IMR-90 (cell line): ENCODE results near the gene H3-3A. TPM values are rescaled to one million over a fixed set of nuclear protein-coding genes. Genes with fewer than 3 reads are reported as not detected.
A peak's percentile ranks its signal among the peaks of the same experiment; 100 is the strongest.

ENCODE experiments used
- ATAC-seq: fragments of 200-7000 bp; cut with Tn5 transposase; 2 replicates; pipeline ENCODE4 v1.9.1; 2020; ENCODE audit warnings: low read depth, mild to moderate bottlenecking, moderate library complexity
- BruUV-seq: library from RNA; stranded (reverse); fragments of 400-500 nt; replicated peaks from 2 replicates; lab custom pipeline; 2021; lab: Mats Ljungman, UMichigan
- CTCF ChIA-PET: fragments of 300-600 bp; formaldehyde crosslinking; extraction: SDS; loops from one replicate; lab custom pipeline; 2021; ENCODE audit warnings: antibody characterized with exemption; lab: Yijun Ruan, JAX
- POLR2A ChIA-PET: fragments of 300-600 bp; sonication (Branson Sonifier 250); formaldehyde crosslinking; loops from one replicate; lab custom pipeline; 2022; ENCODE audit warnings: antibody characterized with exemption; ENCODE audit not compliant: unreplicated experiment; lab: Charles Lee
- DNase-seq: peaks from one replicate; pipeline ENCODE4 v3.0.0; 2013
- H2AFZ ChIP-seq: replicated peaks from 2 replicates; pipeline ENCODE3; 2013; ENCODE audit warnings: low read length, mild to moderate bottlenecking; ENCODE audit not compliant: poor library complexity
- H2AK5ac ChIP-seq: 2 replicates; pipeline ENCODE4 v1.6.1; 2013; ENCODE audit warnings: low read depth, low read length, inconsistent platforms
- H2AK9ac ChIP-seq: replicated peaks from 2 replicates; pipeline ENCODE3; 2013; ENCODE audit warnings: mild to moderate bottlenecking, low read depth, low read length, moderate library complexity; ENCODE audit not compliant: poor library complexity
- H2BK120ac ChIP-seq: 2 replicates; pipeline ENCODE4 v1.6.1; 2013; ENCODE audit warnings: low read depth, low read length, inconsistent platforms
- H2BK15ac ChIP-seq: 3 replicates; pipeline ENCODE4 v1.6.1; 2013; ENCODE audit warnings: low read depth, low read length, inconsistent platforms
- H2BK20ac ChIP-seq: 2 replicates; pipeline ENCODE4 v1.6.1; 2013; ENCODE audit warnings: low read depth, mild to moderate bottlenecking, inconsistent platforms, low read length, moderate library complexity
- H2BK5ac ChIP-seq: 2 replicates; pipeline ENCODE4 v1.6.1; 2013; ENCODE audit warnings: mild to moderate bottlenecking, low read depth, low read length, inconsistent platforms; ENCODE audit not compliant: poor library complexity, severe bottlenecking
- H3K14ac ChIP-seq: replicated peaks from 2 replicates; pipeline ENCODE4 v1.6.1; 2013; ENCODE audit warnings: low read depth, low read length, inconsistent platforms
- H3K18ac ChIP-seq: 2 replicates; pipeline ENCODE4 v1.6.1; 2013; ENCODE audit warnings: low read depth, low read length, control low read depth
- H3K23ac ChIP-seq: 2 replicates; pipeline ENCODE4 v1.6.1; 2013; ENCODE audit warnings: low read depth, low read length, inconsistent platforms
- H3K27ac ChIP-seq: 2 replicates; pipeline ENCODE4 v1.5.1; 2013; ENCODE audit warnings: mild to moderate bottlenecking, control low read depth, low read length; ENCODE audit not compliant: insufficient read depth
- H3K27me3 ChIP-seq: 2 replicates; pipeline ENCODE4 v1.6.1; 2013; ENCODE audit warnings: low read length; ENCODE audit not compliant: control insufficient read depth, insufficient read depth
- H3K36me3 ChIP-seq: 2 replicates; pipeline ENCODE4 v1.6.1; 2013; ENCODE audit warnings: low read length, mixed read lengths; ENCODE audit not compliant: control insufficient read depth, insufficient read depth
- H3K4ac ChIP-seq: 2 replicates; pipeline ENCODE4 v1.6.1; 2013; ENCODE audit warnings: low read depth, low read length, inconsistent platforms
- H3K4me1 ChIP-seq: 2 replicates; pipeline ENCODE4 v1.6.1; 2013; ENCODE audit warnings: low read length, mixed read lengths; ENCODE audit not compliant: control insufficient read depth, insufficient read depth
- H3K4me2 ChIP-seq: 2 replicates; pipeline ENCODE4 v1.6.1; 2013; ENCODE audit warnings: low read depth, mild to moderate bottlenecking, control low read depth, low read length, moderate library complexity
- H3K4me3 ChIP-seq: 2 replicates; pipeline ENCODE4 v1.5.1; 2013; ENCODE audit warnings: low read depth, mild to moderate bottlenecking, control low read depth, low read length, moderate library complexity; ENCODE audit not compliant: insufficient read depth
- H3K56ac ChIP-seq: 2 replicates; pipeline ENCODE4 v1.6.1; 2013; ENCODE audit warnings: low read length, inconsistent platforms; ENCODE audit not compliant: insufficient read depth; ENCODE audit errors: extremely low read depth
- H3K79me1 ChIP-seq, 2 experiments: 2 replicates each; pipeline ENCODE4 v1.6.1; 2013; ENCODE audit warnings: low read length in 2 of 2, inconsistent platforms in 1 of 2, low read depth in 1 of 2
- H3K9ac ChIP-seq: 2 replicates; pipeline ENCODE4 v1.6.1; 2013; ENCODE audit warnings: low read depth, low read length, control low read depth
- H3K9me1 ChIP-seq: 2 replicates; pipeline ENCODE4 v1.6.1; 2013; ENCODE audit warnings: low read length, inconsistent platforms; ENCODE audit not compliant: insufficient read depth
- H3K9me3 ChIP-seq: 2 replicates; pipeline ENCODE4 v1.6.1; 2013; ENCODE audit warnings: low read length; ENCODE audit not compliant: control insufficient read depth, insufficient read depth
- H4K20me1 ChIP-seq: 2 replicates; pipeline ENCODE4 v1.6.1; 2013; ENCODE audit warnings: low read length, inconsistent platforms; ENCODE audit not compliant: insufficient read depth
- H4K5ac ChIP-seq: 2 replicates; pipeline ENCODE4 v1.6.1; 2013; ENCODE audit warnings: mild to moderate bottlenecking, low read depth, low read length, control low read depth
- H4K8ac ChIP-seq, 2 experiments: 2 replicates each; pipeline ENCODE4 v1.6.1; 2013; ENCODE audit warnings: low read depth in 2 of 2, low read length in 2 of 2, control low read depth in 1 of 2, inconsistent platforms in 1 of 2
- H4K91ac ChIP-seq: 2 replicates; pipeline ENCODE4 v1.6.1; 2013; ENCODE audit warnings: low read depth, low read length, inconsistent platforms; ENCODE audit not compliant: insufficient read depth
- ELK1 ChIP-seq: fragments of 150-350 bp; IDR thresholded peaks from 2 replicates; pipeline ENCODE4 v1.6.1; 2016; ENCODE audit warnings: low read depth, mild to moderate bottlenecking, low read length, moderate library complexity, borderline replicate concordance
- FOS ChIP-seq: fragments of 150-350 bp; IDR thresholded peaks from 2 replicates; pipeline ENCODE4 v1.6.1; 2016; ENCODE audit warnings: low read depth, low read length
- MAZ ChIP-seq: IDR thresholded peaks from 2 replicates; pipeline ENCODE4 v1.6.1; 2012; ENCODE audit warnings: low read depth, mild to moderate bottlenecking, low read length, improper control_type of control experiment, moderate library complexity, borderline replicate concordance
- MXI1 ChIP-seq: IDR thresholded peaks from 2 replicates; pipeline ENCODE4 v1.6.1; 2012; ENCODE audit warnings: low read depth, mild to moderate bottlenecking, low read length, moderate library complexity, borderline replicate concordance
- SMC3 ChIP-seq: fragments of 150-350 bp; IDR thresholded peaks from 2 replicates; pipeline ENCODE4 v1.6.1; 2016; ENCODE audit warnings: low read depth, mild to moderate bottlenecking, antibody characterized with exemption, low read length, moderate library complexity
- WGBS, 2 experiments: methylation state at CpG; one replicate each; pipeline versions ENCODE4 v1.1.5 to v1.1.7; 2013; ENCODE audit warnings: missing lambda C conversion rate in 2 of 2; ENCODE audit not compliant: insufficient read length in 1 of 2; ENCODE audit errors: extremely low coverage in 2 of 2; 5-methylcytosine and 5-hydroxymethylcytosine counted together
- dilution Hi-C: fragments of 300-500 bp; cut with HindIII; formaldehyde crosslinking; loops from one replicate; pipeline ENCODE4 v1.14.3; 2018; ENCODE audit warnings: low sequenced_read_pairs; ENCODE audit not compliant: unreplicated experiment
- in situ Hi-C: fragments of 300-500 bp; cut with MboI; formaldehyde crosslinking; loops from 3 replicates; pipeline ENCODE4 v1.14.3; 2019; ENCODE audit warnings: low sequenced_read_pairs, inconsistent platforms, mixed read lengths
- intact Hi-C: fragments of 100-400 bp; cut with micrococcal nuclease; formaldehyde crosslinking; loops from 2 replicates; pipeline ENCODE4 v1.10.0; 2022
- polyA plus RNA-seq, 3 experiments: library from polyadenylated mRNA; depleted of rRNA; stranded (reverse); fragments of >200 nt; gene quantifications; 2 replicates each; pipeline ENCODE4 v1.2.3, GENCODE V29; 2012; ENCODE audit warnings: low replicate concordance in 1 of 3
- total RNA-seq: library from RNA; depleted of rRNA; stranded (reverse); fragments of >200 nt; gene quantifications from 2 replicates; pipeline ENCODE4 v1.2.3, GENCODE V29; 2012; rRNA removed
- TF ChIP-seq, protein P1 (sequence below): fragments of 150-350 bp; IDR thresholded peaks from 2 replicates; pipeline ENCODE4 v1.6.1; 2017; ENCODE audit warnings: mild to moderate bottlenecking, antibody characterized with exemption, low read length, low read depth

H3-3A gene
- total and polyA plus RNA-seq, 2 of the 4 experiments (the other 2 are of a cell fraction) = 188 to 256 TPM

DNA sequence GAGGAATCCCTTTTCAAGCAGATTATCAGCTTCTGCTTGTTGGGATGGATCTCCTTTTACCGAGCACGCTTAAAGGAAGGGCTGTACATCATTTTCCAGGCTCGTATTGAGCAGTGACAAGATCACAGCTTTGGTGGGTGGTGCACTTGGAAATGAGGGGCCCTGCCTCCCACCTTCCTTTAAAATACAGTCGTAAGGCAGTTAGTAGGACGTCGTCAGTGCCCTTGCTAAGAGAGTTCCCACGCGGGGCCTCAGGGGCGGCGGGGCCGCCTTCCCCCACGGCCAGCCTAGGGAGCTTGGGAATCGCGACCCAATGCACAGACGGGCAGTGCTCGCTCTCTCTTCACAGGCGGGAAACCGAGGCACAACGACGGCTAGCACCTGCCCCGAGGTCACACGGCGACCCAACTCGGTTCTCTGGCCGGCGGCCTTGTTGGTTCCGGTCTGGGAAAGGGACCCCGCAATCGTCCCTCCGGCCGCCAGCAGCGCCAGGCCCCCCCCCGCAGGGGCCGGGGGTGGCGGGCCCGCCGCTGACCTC lies 58.6 kb downstream of the H3-3A start:
- H3K23ac ChIP-seq = no peak overlapping the region
- peak overlapping the region; percentile 99 for H2AFZ ChIP-seq
- H2BK120ac ChIP-seq = no peak overlapping the region
- TF ChIP-seq ELK1 = no peak
- TF ChIP-seq, protein P1, sequence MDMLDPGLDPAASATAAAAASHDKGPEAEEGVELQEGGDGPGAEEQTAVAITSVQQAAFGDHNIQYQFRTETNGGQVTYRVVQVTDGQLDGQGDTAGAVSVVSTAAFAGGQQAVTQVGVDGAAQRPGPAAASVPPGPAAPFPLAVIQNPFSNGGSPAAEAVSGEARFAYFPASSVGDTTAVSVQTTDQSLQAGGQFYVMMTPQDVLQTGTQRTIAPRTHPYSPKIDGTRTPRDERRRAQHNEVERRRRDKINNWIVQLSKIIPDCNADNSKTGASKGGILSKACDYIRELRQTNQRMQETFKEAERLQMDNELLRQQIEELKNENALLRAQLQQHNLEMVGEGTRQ = no peak
- no peak for TF ChIP-seq FOS
- no peak for TF ChIP-seq MAZ
- TF ChIP-seq SMC3 = no peak
- no peak for TF ChIP-seq MXI1
- H4K91ac ChIP-seq = no peak overlapping the region
- H3K36me3 ChIP-seq = no peaks in the 10 kb centered on the region
- no peak overlapping the region for H2BK5ac ChIP-seq
- H3K27ac ChIP-seq = no peak overlapping the region
- in situ Hi-C loops = no loop called here
- no peak overlapping the region for H3K14ac ChIP-seq
- no peaks in the 10 kb centered on the region for H4K20me1 ChIP-seq
- no peaks in the 10 kb centered on the region for H3K9me1 ChIP-seq
- H3K9ac ChIP-seq = no peak overlapping the region
- H3K4me3 ChIP-seq = no peak overlapping the region
- H3K4ac ChIP-seq = no peak overlapping the region
- intact Hi-C loops = loop anchor here (1.0 to 10.0 kb wide), 3 partner anchors 29 to 254 kb away; no protein-coding TSS in a partner anchor
- ChIA-PET POLR2A (no interaction called here), CTCF (interaction anchor here (1.3 kb wide), 1 partner anchor 56 kb away, joined by 13 read pairs; no protein-coding TSS in a partner anchor)
- DNase-seq = no peak
- WGBS, 2 experiments = 11% methylated on average over 13 of the region's 37 CpGs; no CpG with 5 or more reads in 1 of the 2 experiments
- no peak overlapping the region for H4K5ac ChIP-seq
- dilution Hi-C loops = no loop called here
- H2BK20ac ChIP-seq = no peak overlapping the region
- H4K8ac ChIP-seq = no peak overlapping the region
- H3K18ac ChIP-seq = no peak overlapping the region
- H3K4me2 ChIP-seq = peak overlapping the region; percentile 66
- no peak overlapping the region for H2BK15ac ChIP-seq
- ATAC-seq = no peak
- peaks cover 3% of the 10 kb centered on the region; the same call in 1 of the 2 replicates for H3K27me3 ChIP-seq
- H3K56ac ChIP-seq = no peak overlapping the region
- peaks cover 2% of the 10 kb centered on the region; the same call in 1 of the 2 replicates for H3K4me1 ChIP-seq
- no TSS peak for BruUV-seq
- no peaks in the 10 kb centered on the region for H3K9me3 ChIP-seq
- H3K79me1 ChIP-seq = no peaks in the 10 kb centered on the region
- H2AK9ac ChIP-seq = peak overlapping the region; percentile 5
- H2AK5ac ChIP-seq = no peak overlapping the region

Other genes starting within 250 kb of the H3-3A start
- 4.7 and 5.6 TPM in 2 replicates for gene TMEM63A, start 180.3 kb upstream of the H3-3A start, total RNA-seq
- gene TMEM63A, start 180.3 kb upstream of the H3-3A start, polyA plus RNA-seq (2012; rRNA removed) = 23.3 and 23.4 TPM in 2 replicates
- gene LEFTY1, start 173.6 kb upstream of the H3-3A start, total RNA-seq = not detected in 2 replicates
- not detected in 2 replicates for gene LEFTY1, start 173.6 kb upstream of the H3-3A start, polyA plus RNA-seq (2012; rRNA removed)
- gene PYCR2, start 138.5 kb upstream of the H3-3A start, total RNA-seq = 31.4 and 34.4 TPM in 2 replicates
- 68.1 and 70.6 TPM in 2 replicates for gene PYCR2, start 138.5 kb upstream of the H3-3A start, polyA plus RNA-seq (2012; rRNA removed)
- not detected in 2 replicates for gene LEFTY2, start 121.5 kb upstream of the H3-3A start, total RNA-seq
- gene LEFTY2, start 121.5 kb upstream of the H3-3A start, polyA plus RNA-seq (2012; rRNA removed) = not detected in 2 replicates
- gene SDE2, start 63.4 kb upstream of the H3-3A start, total RNA-seq = 14.7 and 29.4 TPM in 2 replicates
- gene SDE2, start 63.4 kb upstream of the H3-3A start, polyA plus RNA-seq (2012; rRNA removed) = 7.2 and 8.5 TPM in 2 replicates
- gene ACBD3, start 124.0 kb downstream of the H3-3A start, total RNA-seq = 59.7 and 95.3 TPM in 2 replicates
- 27.3 and 30.3 TPM in 2 replicates for gene ACBD3, start 124.0 kb downstream of the H3-3A start, polyA plus RNA-seq (2012; rRNA removed)
- gene MIXL1, start 160.9 kb downstream of the H3-3A start, total RNA-seq = not detected in 2 replicates
- not detected in 2 replicates for gene MIXL1, start 160.9 kb downstream of the H3-3A start, polyA plus RNA-seq (2012; rRNA removed)
- 3.9 and 5.8 TPM in 2 replicates for gene LIN9, start 246.4 kb downstream of the H3-3A start, total RNA-seq
- gene LIN9, start 246.4 kb downstream of the H3-3A start, polyA plus RNA-seq (2012; rRNA removed) = 1.5 and 2.3 TPM in 2 replicates